ENCODE results near the gene TUBA3D.
"Not testable (repeated sequence)": the region's sequence is repeated elsewhere in the genome, so short reads cannot be mapped to it uniquely, and the experiment has no call there.

GRCh38 chr2:131478074-131478849, 2.3 kb downstream of the TUBA3D start:
- TF ChIP-seq POLR2AphosphoS5 (IDR thresholded peaks at IDR 0.05; ENCODE audit: borderline replicate concordance, low read depth, low read length); EZH2 (IDR thresholded peaks at IDR 0.05); FOXP2 (optimal IDR thresholded peaks at IDR 0.05; ENCODE audit: control extremely low read depth, extremely low read length, insufficient read depth): not testable (repeated sequence)

Measured in SK-N-MC (cell line).